HEK293 (cell line): ENCODE data around the gene SIDT1.

ENCODE experiments used
- CTCF ChIA-PET: fragments of 350-600 bp; formaldehyde crosslinking; extraction: SDS; loops from one replicate; lab custom pipeline; 2021; ENCODE audit warnings: antibody characterized with exemption; lab: Yijun Ruan, JAX
- POLR2A ChIA-PET: fragments of 300-600 bp; formaldehyde crosslinking; extraction: SDS; loops from one replicate; lab custom pipeline; 2020; ENCODE audit warnings: antibody characterized with exemption, inconsistent platforms; lab: Yijun Ruan, JAX
- H3K27ac ChIP-seq: fragments of 200-500 bp; sonication (Bioruptor generic); 2 replicates; pipeline ENCODE4 v1.5.1; 2014; ENCODE audit warnings: low read depth, low read length, control low read depth, inconsistent platforms; ENCODE audit errors: extremely low read depth
- H3K36me3 ChIP-seq, 2 experiments: fragments of 200-500 bp in 1 of 2; sonication (Bioruptor generic) in 1 of 2; 1 replicate in 1 of 2; 2 replicates in 1 of 2; pipeline ENCODE4 v1.5.1; 2014 to 2017; ENCODE audit warnings: inconsistent platforms in 2 of 2, low read length in 2 of 2; ENCODE audit not compliant: control insufficient read depth in 2 of 2, insufficient read depth in 1 of 2
- H3K4me1 ChIP-seq: fragments of 200-500 bp; sonication (Bioruptor generic); 2 replicates; pipeline ENCODE4 v1.5.1; 2014; ENCODE audit warnings: mild to moderate bottlenecking, low read length, inconsistent platforms; ENCODE audit not compliant: control insufficient read depth, insufficient read depth
- H3K4me3 ChIP-seq: 2 replicates; pipeline ENCODE4 v1.5.1; 2011; ENCODE audit warnings: low read depth, mild to moderate bottlenecking, control low read depth, low read length, moderate library complexity
- H3K9me3 ChIP-seq: fragments of 200-500 bp; sonication (Bioruptor generic); 2 replicates; pipeline ENCODE4 v1.5.1; 2014; ENCODE audit warnings: low read depth, low read length, inconsistent platforms; ENCODE audit not compliant: control insufficient read depth, insufficient read depth
- BCL11A ChIP-seq: fragments of 450-650 bp; formaldehyde crosslinking; IDR thresholded peaks from 2 replicates; pipeline ENCODE4 v1.5.1; 2016; ENCODE audit warnings: low read depth, missing biosample characterization, missing genetic modification characterization
- KLF7 ChIP-seq: fragments of 450-650 bp; formaldehyde crosslinking; IDR thresholded peaks from 2 replicates; pipeline ENCODE4 v1.5.1; 2016; ENCODE audit warnings: missing biosample characterization, missing genetic modification characterization, borderline replicate concordance
- SP2 ChIP-seq: fragments of 450-650 bp; formaldehyde crosslinking; IDR thresholded peaks from 2 replicates; pipeline ENCODE4 v1.5.1; 2016; ENCODE audit warnings: missing biosample characterization, missing genetic modification characterization
- TCF7L2 ChIP-seq: IDR thresholded peaks from 2 replicates; pipeline ENCODE4 v1.6.1; 2011; ENCODE audit warnings: low read depth, mild to moderate bottlenecking, inconsistent platforms, low read length, moderate library complexity, borderline replicate concordance
- ZBTB48 ChIP-seq: fragments of 450-650 bp; formaldehyde crosslinking; IDR thresholded peaks from 2 replicates; pipeline ENCODE4 v1.5.1; 2016; ENCODE audit warnings: missing biosample characterization, missing genetic modification characterization
- ZNF266 ChIP-seq: fragments of 450-650 bp; formaldehyde crosslinking; IDR thresholded peaks from 2 replicates; pipeline ENCODE4 v1.5.1; 2016; ENCODE audit warnings: missing biosample characterization, missing genetic modification characterization, low read depth
- ZNF292 ChIP-seq: fragments of 450-650 bp; formaldehyde crosslinking; IDR thresholded peaks from 2 replicates; pipeline ENCODE4 v1.5.1; 2016; ENCODE audit warnings: low read depth, missing biosample characterization, missing genetic modification characterization, borderline replicate concordance
- ZNF596 ChIP-seq: fragments of 450-650 bp; IDR thresholded peaks from 2 replicates; pipeline ENCODE4 v1.5.0; 2018; ENCODE audit warnings: missing biosample characterization, mild to moderate bottlenecking, missing genetic modification characterization, moderate library complexity
- ZNF626 ChIP-seq: fragments of 450-650 bp; sonication (Bioruptor Pico); formaldehyde crosslinking; IDR thresholded peaks from 2 replicates; pipeline ENCODE4 v1.5.1; 2018; ENCODE audit warnings: missing biosample characterization, missing genetic modification characterization, inconsistent platforms
- ZNF670 ChIP-seq: fragments of 450-650 bp; formaldehyde crosslinking; IDR thresholded peaks from 2 replicates; pipeline ENCODE4 v1.5.1; 2016; ENCODE audit warnings: missing biosample characterization, missing genetic modification characterization, low read depth
- ZNF785 ChIP-seq: fragments of 450-650 bp; formaldehyde crosslinking; IDR thresholded peaks from 2 replicates; pipeline ENCODE4 v1.5.1; 2016; ENCODE audit warnings: missing biosample characterization, missing genetic modification characterization
- ZXDB ChIP-seq: fragments of 450-650 bp; formaldehyde crosslinking; IDR thresholded peaks from 2 replicates; pipeline ENCODE4 v1.5.1; 2016; ENCODE audit warnings: missing biosample characterization, missing genetic modification characterization
- TF ChIP-seq, protein P1 (sequence below): fragments of 450-650 bp; IDR thresholded peaks from 2 replicates; pipeline ENCODE4 v1.5.1; 2018; ENCODE audit warnings: missing biosample characterization, missing genetic modification characterization
- TF ChIP-seq, protein P2 (sequence below): fragments of 450-650 bp; formaldehyde crosslinking; IDR thresholded peaks from 2 replicates; pipeline ENCODE4 v1.5.1; 2016; ENCODE audit warnings: missing biosample characterization, missing genetic modification characterization
- TF ChIP-seq, protein P3 (sequence below): fragments of 450-650 bp; formaldehyde crosslinking; optimal IDR thresholded peaks from 2 replicates; pipeline ENCODE3; 2016; ENCODE audit warnings: missing biosample characterization, mild to moderate bottlenecking, missing genetic modification characterization
- TF ChIP-seq, protein P4 (sequence below): fragments of 450-650 bp; formaldehyde crosslinking; conservative IDR thresholded peaks from 2 replicates; pipeline ENCODE4 v1.5.1; 2016; ENCODE audit warnings: low read depth, missing biosample characterization, missing genetic modification characterization
- TF ChIP-seq, protein P5 (sequence below): fragments of 450-650 bp; formaldehyde crosslinking; conservative IDR thresholded peaks from 2 replicates; pipeline ENCODE4 v1.5.1; 2016; ENCODE audit warnings: low read depth, missing biosample characterization, missing genetic modification characterization
- TF ChIP-seq, protein P6 (sequence below): fragments of 450-650 bp; formaldehyde crosslinking; IDR thresholded peaks from 2 replicates; pipeline ENCODE4 v1.5.1; 2016; ENCODE audit warnings: missing biosample characterization, missing genetic modification characterization

SIDT1 gene

DNA sequence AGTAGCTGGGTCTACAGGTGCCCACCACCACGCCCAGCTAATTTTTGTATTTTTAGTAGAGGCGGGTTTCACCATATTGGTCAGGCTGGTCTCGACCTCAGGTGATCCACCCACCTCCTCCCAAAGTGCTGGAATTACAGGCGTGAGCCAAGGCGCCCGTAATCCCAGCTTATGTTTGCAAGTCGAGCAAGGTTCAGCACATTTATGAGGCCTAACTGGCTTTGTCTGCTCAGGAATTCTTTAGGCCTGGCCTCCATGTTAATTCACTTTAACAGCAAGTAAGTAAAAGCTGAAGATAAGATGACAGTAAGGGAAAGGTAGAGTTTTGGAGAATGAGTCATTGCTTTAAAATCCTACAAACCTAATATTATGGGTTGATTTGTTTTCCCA lies 24.6 kb downstream of the SIDT1 start:
- no peak overlapping the region for H3K4me3 ChIP-seq
- no peaks in the 10 kb centered on the region for H3K9me3 ChIP-seq
- H3K4me1 ChIP-seq = no peaks in the 10 kb centered on the region
- ChIA-PET POLR2A (interaction anchor here (0.5 kb wide), 1 partner anchor 281 kb away, joined by 3 read pairs; no protein-coding TSS in a partner anchor), CTCF (interaction anchor here (1.0 to 1.3 kb wide), 2 partner anchors 21 to 65 kb away, joined by 3 to 5 read pairs; no protein-coding TSS in a partner anchor)
- no peaks in the 10 kb centered on the region for H3K36me3 ChIP-seq
- TF ChIP-seq ZXDB = no peak
- TF ChIP-seq ZNF626 (tag by site-specific recombination) = no peak
- TF ChIP-seq, protein P1, sequence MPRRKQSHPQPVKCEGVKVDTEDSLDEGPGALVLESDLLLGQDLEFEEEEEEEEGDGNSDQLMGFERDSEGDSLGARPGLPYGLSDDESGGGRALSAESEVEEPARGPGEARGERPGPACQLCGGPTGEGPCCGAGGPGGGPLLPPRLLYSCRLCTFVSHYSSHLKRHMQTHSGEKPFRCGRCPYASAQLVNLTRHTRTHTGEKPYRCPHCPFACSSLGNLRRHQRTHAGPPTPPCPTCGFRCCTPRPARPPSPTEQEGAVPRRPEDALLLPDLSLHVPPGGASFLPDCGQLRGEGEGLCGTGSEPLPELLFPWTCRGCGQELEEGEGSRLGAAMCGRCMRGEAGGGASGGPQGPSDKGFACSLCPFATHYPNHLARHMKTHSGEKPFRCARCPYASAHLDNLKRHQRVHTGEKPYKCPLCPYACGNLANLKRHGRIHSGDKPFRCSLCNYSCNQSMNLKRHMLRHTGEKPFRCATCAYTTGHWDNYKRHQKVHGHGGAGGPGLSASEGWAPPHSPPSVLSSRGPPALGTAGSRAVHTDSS = no peak
- TF ChIP-seq, protein P2, sequence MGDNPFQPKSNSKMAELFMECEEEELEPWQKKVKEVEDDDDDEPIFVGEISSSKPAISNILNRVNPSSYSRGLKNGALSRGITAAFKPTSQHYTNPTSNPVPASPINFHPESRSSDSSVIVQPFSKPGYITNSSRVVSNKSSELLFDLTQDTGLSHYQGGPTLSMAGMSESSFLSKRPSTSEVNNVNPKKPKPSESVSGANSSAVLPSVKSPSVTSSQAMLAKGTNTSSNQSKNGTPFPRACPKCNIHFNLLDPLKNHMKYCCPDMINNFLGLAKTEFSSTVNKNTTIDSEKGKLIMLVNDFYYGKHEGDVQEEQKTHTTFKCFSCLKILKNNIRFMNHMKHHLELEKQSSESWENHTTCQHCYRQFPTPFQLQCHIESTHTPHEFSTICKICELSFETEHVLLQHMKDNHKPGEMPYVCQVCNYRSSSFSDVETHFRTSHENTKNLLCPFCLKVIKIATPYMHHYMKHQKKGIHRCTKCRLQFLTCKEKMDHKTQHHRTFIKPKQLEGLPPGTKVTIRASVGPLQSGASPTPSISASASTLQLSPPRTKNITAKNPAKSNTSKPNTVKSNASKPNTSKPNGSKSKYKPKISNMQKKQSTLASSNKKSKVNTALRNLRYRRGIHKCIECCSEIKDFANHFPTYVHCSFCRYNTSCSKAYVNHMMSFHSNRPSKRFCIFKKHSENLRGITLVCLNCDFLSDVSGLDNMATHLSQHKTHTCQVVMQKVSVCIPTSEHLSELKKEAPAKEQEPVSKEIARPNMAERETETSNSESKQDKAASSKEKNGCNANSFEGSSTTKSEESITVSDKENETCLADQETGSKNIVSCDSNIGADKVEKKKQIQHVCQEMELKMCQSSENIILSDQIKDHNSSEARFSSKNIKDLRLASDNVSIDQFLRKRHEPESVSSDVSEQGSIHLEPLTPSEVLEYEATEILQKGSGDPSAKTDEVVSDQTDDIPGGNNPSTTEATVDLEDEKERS (tag by site-specific recombination) = no peak
- TF ChIP-seq SP2 (tag by site-specific recombination) = no peak
- TF ChIP-seq ZNF785 (tag by site-specific recombination) = no peak
- TF ChIP-seq, protein P3, sequence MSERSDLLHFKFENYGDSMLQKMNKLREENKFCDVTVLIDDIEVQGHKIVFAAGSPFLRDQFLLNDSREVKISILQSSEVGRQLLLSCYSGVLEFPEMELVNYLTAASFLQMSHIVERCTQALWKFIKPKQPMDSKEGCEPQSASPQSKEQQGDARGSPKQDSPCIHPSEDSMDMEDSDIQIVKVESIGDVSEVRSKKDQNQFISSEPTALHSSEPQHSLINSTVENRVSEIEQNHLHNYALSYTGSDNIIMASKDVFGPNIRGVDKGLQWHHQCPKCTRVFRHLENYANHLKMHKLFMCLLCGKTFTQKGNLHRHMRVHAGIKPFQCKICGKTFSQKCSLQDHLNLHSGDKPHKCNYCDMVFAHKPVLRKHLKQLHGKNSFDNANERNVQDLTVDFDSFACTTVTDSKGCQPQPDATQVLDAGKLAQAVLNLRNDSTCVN (tag by site-specific recombination) = no peak
- TF ChIP-seq KLF7 = no peak
- no peak for TF ChIP-seq ZNF292
- TF ChIP-seq, protein P4, sequence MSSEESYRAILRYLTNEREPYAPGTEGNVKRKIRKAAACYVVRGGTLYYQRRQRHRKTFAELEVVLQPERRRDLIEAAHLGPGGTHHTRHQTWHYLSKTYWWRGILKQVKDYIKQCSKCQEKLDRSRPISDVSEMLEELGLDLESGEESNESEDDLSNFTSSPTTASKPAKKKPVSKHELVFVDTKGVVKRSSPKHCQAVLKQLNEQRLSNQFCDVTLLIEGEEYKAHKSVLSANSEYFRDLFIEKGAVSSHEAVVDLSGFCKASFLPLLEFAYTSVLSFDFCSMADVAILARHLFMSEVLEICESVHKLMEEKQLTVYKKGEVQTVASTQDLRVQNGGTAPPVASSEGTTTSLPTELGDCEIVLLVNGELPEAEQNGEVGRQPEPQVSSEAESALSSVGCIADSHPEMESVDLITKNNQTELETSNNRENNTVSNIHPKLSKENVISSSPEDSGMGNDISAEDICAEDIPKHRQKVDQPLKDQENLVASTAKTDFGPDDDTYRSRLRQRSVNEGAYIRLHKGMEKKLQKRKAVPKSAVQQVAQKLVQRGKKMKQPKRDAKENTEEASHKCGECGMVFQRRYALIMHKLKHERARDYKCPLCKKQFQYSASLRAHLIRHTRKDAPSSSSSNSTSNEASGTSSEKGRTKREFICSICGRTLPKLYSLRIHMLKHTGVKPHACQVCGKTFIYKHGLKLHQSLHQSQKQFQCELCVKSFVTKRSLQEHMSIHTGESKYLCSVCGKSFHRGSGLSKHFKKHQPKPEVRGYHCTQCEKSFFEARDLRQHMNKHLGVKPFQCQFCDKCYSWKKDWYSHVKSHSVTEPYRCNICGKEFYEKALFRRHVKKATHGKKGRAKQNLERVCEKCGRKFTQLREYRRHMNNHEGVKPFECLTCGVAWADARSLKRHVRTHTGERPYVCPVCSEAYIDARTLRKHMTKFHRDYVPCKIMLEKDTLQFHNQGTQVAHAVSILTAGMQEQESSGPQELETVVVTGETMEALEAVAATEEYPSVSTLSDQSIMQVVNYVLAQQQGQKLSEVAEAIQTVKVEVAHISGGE (tag by site-specific recombination) = no peak
- no peak for TF ChIP-seq BCL11A
- TF ChIP-seq ZNF670 (tag by site-specific recombination) = no peak
- TF ChIP-seq ZNF596 = no peak
- TF ChIP-seq, all 188 proteins: peak for 0
- no peak overlapping the region for H3K27ac ChIP-seq

DNA sequence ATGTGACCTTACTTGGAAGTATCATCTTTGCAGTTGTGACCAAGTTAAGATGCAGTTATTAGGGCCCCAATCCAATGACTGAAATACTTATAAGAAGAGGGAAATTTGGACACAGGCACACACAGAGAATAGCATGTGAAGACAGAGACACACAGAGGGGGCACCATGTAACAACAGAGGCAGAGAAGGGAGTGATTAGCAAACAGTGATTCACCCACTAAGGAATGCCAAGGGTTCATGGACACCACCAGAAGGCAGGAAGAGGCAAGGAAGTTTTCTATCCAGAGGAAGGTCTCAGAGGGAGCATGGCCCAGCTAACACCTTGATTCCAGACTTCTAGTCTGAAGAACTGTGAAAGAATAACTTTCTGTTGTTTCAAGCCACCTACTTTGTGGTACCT lies 25.0 kb downstream of the SIDT1 start:
- Histone ChIP-seq H3K27ac (no peak overlapping the region), H3K4me1 (no peaks in the 10 kb centered on the region), H3K9me3 (no peaks in the 10 kb centered on the region), H3K4me3 (no peak overlapping the region), H3K36me3 (no peaks in the 10 kb centered on the region)
- ChIA-PET CTCF (interaction anchor here (1.0 kb wide), 1 partner anchor 66 kb away, joined by 3 read pairs; no protein-coding TSS in a partner anchor), POLR2A (interaction anchor here (0.5 kb wide), 1 partner anchor 281 kb away, joined by 3 read pairs; no protein-coding TSS in a partner anchor)
- TF ChIP-seq ZBTB48 (no peak), TCF7L2 (no peak), ZNF266 (tag by site-specific recombination) (no peak)
- TF ChIP-seq, protein P5, sequence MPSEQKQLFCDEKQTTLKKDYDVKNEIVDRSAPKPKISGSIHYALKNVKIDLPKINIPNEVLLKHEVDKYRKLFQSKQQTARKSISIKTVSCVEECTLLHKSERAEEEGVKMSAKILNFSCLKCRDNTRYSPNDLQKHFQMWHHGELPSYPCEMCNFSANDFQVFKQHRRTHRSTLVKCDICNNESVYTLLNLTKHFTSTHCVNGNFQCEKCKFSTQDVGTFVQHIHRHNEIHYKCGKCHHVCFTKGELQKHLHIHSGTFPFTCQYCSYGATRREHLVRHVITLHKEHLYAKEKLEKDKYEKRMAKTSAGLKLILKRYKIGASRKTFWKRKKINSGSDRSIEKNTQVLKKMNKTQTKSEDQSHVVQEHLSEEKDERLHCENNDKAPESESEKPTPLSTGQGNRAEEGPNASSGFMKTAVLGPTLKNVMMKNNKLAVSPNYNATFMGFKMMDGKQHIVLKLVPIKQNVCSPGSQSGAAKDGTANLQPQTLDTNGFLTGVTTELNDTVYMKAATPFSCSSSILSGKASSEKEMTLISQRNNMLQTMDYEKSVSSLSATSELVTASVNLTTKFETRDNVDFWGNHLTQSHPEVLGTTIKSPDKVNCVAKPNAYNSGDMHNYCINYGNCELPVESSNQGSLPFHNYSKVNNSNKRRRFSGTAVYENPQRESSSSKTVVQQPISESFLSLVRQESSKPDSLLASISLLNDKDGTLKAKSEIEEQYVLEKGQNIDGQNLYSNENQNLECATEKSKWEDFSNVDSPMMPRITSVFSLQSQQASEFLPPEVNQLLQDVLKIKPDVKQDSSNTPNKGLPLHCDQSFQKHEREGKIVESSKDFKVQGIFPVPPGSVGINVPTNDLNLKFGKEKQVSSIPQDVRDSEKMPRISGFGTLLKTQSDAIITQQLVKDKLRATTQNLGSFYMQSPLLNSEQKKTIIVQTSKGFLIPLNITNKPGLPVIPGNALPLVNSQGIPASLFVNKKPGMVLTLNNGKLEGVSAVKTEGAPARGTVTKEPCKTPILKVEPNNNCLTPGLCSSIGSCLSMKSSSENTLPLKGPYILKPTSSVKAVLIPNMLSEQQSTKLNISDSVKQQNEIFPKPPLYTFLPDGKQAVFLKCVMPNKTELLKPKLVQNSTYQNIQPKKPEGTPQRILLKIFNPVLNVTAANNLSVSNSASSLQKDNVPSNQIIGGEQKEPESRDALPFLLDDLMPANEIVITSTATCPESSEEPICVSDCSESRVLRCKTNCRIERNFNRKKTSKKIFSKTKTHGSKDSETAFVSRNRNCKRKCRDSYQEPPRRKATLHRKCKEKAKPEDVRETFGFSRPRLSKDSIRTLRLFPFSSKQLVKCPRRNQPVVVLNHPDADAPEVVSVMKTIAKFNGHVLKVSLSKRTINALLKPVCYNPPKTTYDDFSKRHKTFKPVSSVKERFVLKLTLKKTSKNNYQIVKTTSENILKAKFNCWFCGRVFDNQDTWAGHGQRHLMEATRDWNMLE (tag by site-specific recombination) = no peak
- TF ChIP-seq, protein P6, sequence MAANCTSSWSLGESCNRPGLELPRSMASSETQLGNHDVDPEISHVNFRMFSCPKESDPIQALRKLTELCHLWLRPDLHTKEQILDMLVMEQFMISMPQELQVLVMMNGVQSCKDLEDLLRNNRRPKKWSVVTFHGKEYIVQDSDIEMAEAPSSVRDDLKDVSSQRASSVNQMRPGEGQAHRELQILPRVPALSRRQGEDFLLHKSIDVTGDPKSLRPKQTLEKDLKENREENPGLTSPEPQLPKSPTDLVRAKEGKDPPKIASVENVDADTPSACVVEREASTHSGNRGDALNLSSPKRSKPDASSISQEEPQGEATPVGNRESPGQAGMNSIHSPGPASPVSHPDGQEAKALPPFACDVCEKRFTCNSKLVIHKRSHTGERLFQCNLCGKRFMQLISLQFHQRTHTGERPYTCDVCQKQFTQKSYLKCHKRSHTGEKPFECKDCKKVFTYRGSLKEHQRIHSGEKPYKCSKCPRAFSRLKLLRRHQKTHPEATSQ (tag by site-specific recombination) = no peak
